ENCODE data around the gene PCDHA12.

DNA sequence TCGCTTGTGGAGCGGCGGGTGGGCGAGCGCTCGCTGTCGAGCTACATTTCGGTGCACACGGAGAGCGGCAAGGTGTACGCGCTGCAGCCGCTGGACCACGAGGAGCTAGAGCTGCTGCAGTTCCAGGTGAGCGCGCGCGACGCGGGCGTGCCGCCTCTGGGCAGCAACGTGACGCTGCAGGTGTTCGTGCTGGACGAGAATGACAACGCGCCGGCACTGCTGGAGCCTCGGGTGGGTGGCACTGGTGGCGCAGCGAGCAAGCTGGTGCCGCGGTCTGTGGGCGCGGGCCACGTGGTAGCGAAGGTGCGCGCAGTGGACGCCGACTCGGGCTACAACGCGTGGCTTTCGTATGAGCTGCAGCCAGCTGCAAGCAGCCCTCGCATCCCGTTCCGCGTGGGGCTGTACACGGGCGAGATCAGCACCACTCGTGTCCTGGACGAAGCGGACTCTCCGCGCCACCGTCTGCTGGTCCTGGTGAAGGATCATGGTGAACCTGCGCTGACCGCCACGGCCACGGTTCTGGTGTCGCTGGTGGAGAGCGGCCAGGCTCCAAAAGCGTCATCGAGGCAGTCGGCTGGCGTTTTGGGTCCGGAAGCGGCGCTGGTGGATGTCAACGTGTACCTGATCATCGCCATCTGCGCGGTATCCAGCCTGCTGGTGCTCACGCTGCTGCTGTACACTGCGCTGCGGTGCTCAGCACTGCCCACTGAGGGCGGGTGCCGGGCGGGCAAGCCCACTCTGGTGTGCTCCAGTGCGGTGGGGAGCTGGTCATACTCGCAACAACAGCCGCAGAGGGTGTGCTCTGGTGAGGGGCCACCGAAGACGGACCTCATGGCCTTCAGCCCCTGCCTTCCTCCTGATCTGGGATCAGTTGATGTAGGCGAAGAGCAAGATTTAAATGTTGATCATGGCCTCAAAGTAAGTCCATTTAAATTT, 32.0 kb upstream of the PCDHA12 start:
- TF ChIP-seq POLR2A (IDR thresholded peaks at IDR 0.05): no peak
- TF ChIP-seq, protein P1, sequence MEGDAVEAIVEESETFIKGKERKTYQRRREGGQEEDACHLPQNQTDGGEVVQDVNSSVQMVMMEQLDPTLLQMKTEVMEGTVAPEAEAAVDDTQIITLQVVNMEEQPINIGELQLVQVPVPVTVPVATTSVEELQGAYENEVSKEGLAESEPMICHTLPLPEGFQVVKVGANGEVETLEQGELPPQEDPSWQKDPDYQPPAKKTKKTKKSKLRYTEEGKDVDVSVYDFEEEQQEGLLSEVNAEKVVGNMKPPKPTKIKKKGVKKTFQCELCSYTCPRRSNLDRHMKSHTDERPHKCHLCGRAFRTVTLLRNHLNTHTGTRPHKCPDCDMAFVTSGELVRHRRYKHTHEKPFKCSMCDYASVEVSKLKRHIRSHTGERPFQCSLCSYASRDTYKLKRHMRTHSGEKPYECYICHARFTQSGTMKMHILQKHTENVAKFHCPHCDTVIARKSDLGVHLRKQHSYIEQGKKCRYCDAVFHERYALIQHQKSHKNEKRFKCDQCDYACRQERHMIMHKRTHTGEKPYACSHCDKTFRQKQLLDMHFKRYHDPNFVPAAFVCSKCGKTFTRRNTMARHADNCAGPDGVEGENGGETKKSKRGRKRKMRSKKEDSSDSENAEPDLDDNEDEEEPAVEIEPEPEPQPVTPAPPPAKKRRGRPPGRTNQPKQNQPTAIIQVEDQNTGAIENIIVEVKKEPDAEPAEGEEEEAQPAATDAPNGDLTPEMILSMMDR (IDR thresholded peaks at IDR 0.05): no peak

All from esophagus squamous epithelium (tissue), 4 donors.